IMR-90 (cell line): Measurements from ENCODE around the gene CAMK2G. TPM values are rescaled to one million over a fixed set of nuclear protein-coding genes. Genes with fewer than 3 reads are reported as not detected.

Experiments
- ATAC-seq: fragments of 200-7000 bp; cut with Tn5 transposase; 2 replicates; pipeline ENCODE4 v1.9.1; 2020; ENCODE audit warnings: low read depth, mild to moderate bottlenecking, moderate library complexity
- BruUV-seq: library from RNA; stranded (reverse); fragments of 400-500 nt; replicated peaks from 2 replicates; lab custom pipeline; 2021; lab: Mats Ljungman, UMichigan
- CTCF ChIA-PET: fragments of 300-600 bp; formaldehyde crosslinking; extraction: SDS; loops from one replicate; lab custom pipeline; 2021; ENCODE audit warnings: antibody characterized with exemption; lab: Yijun Ruan, JAX
- POLR2A ChIA-PET: fragments of 300-600 bp; sonication (Branson Sonifier 250); formaldehyde crosslinking; loops from one replicate; lab custom pipeline; 2022; ENCODE audit warnings: antibody characterized with exemption; ENCODE audit not compliant: unreplicated experiment; lab: Charles Lee
- DNase-seq: peaks from one replicate; pipeline ENCODE4 v3.0.0; 2013
- H2AFZ ChIP-seq: replicated peaks from 2 replicates; pipeline ENCODE3; 2013; ENCODE audit warnings: low read length, mild to moderate bottlenecking; ENCODE audit not compliant: poor library complexity
- H2AK5ac ChIP-seq: 2 replicates; pipeline ENCODE4 v1.6.1; 2013; ENCODE audit warnings: low read depth, low read length, inconsistent platforms
- H2AK9ac ChIP-seq: replicated peaks from 2 replicates; pipeline ENCODE3; 2013; ENCODE audit warnings: mild to moderate bottlenecking, low read depth, low read length, moderate library complexity; ENCODE audit not compliant: poor library complexity
- H2BK120ac ChIP-seq: 2 replicates; pipeline ENCODE4 v1.6.1; 2013; ENCODE audit warnings: low read depth, low read length, inconsistent platforms
- H2BK15ac ChIP-seq: 3 replicates; pipeline ENCODE4 v1.6.1; 2013; ENCODE audit warnings: low read depth, low read length, inconsistent platforms
- H2BK20ac ChIP-seq: 2 replicates; pipeline ENCODE4 v1.6.1; 2013; ENCODE audit warnings: low read depth, mild to moderate bottlenecking, inconsistent platforms, low read length, moderate library complexity
- H2BK5ac ChIP-seq: 2 replicates; pipeline ENCODE4 v1.6.1; 2013; ENCODE audit warnings: mild to moderate bottlenecking, low read depth, low read length, inconsistent platforms; ENCODE audit not compliant: poor library complexity, severe bottlenecking
- H3K14ac ChIP-seq: replicated peaks from 2 replicates; pipeline ENCODE4 v1.6.1; 2013; ENCODE audit warnings: low read depth, low read length, inconsistent platforms
- H3K18ac ChIP-seq: 2 replicates; pipeline ENCODE4 v1.6.1; 2013; ENCODE audit warnings: low read depth, low read length, control low read depth
- H3K23ac ChIP-seq: 2 replicates; pipeline ENCODE4 v1.6.1; 2013; ENCODE audit warnings: low read depth, low read length, inconsistent platforms
- H3K27ac ChIP-seq: 2 replicates; pipeline ENCODE4 v1.5.1; 2013; ENCODE audit warnings: mild to moderate bottlenecking, control low read depth, low read length; ENCODE audit not compliant: insufficient read depth
- H3K27me3 ChIP-seq: 2 replicates; pipeline ENCODE4 v1.6.1; 2013; ENCODE audit warnings: low read length; ENCODE audit not compliant: control insufficient read depth, insufficient read depth
- H3K36me3 ChIP-seq: 2 replicates; pipeline ENCODE4 v1.6.1; 2013; ENCODE audit warnings: low read length, mixed read lengths; ENCODE audit not compliant: control insufficient read depth, insufficient read depth
- H3K4ac ChIP-seq: 2 replicates; pipeline ENCODE4 v1.6.1; 2013; ENCODE audit warnings: low read depth, low read length, inconsistent platforms
- H3K4me1 ChIP-seq: 2 replicates; pipeline ENCODE4 v1.6.1; 2013; ENCODE audit warnings: low read length, mixed read lengths; ENCODE audit not compliant: control insufficient read depth, insufficient read depth
- H3K4me2 ChIP-seq: 2 replicates; pipeline ENCODE4 v1.6.1; 2013; ENCODE audit warnings: low read depth, mild to moderate bottlenecking, control low read depth, low read length, moderate library complexity
- H3K4me3 ChIP-seq: 2 replicates; pipeline ENCODE4 v1.5.1; 2013; ENCODE audit warnings: low read depth, mild to moderate bottlenecking, control low read depth, low read length, moderate library complexity; ENCODE audit not compliant: insufficient read depth
- H3K56ac ChIP-seq: 2 replicates; pipeline ENCODE4 v1.6.1; 2013; ENCODE audit warnings: low read length, inconsistent platforms; ENCODE audit not compliant: insufficient read depth; ENCODE audit errors: extremely low read depth
- H3K79me1 ChIP-seq, 2 experiments: 2 replicates each; pipeline ENCODE4 v1.6.1; 2013; ENCODE audit warnings: low read length in 2 of 2, inconsistent platforms in 1 of 2, low read depth in 1 of 2
- H3K9ac ChIP-seq: 2 replicates; pipeline ENCODE4 v1.6.1; 2013; ENCODE audit warnings: low read depth, low read length, control low read depth
- H3K9me1 ChIP-seq: 2 replicates; pipeline ENCODE4 v1.6.1; 2013; ENCODE audit warnings: low read length, inconsistent platforms; ENCODE audit not compliant: insufficient read depth
- H3K9me3 ChIP-seq: 2 replicates; pipeline ENCODE4 v1.6.1; 2013; ENCODE audit warnings: low read length; ENCODE audit not compliant: control insufficient read depth, insufficient read depth
- H4K20me1 ChIP-seq: 2 replicates; pipeline ENCODE4 v1.6.1; 2013; ENCODE audit warnings: low read length, inconsistent platforms; ENCODE audit not compliant: insufficient read depth
- H4K5ac ChIP-seq: 2 replicates; pipeline ENCODE4 v1.6.1; 2013; ENCODE audit warnings: mild to moderate bottlenecking, low read depth, low read length, control low read depth
- H4K8ac ChIP-seq, 2 experiments: 2 replicates each; pipeline ENCODE4 v1.6.1; 2013; ENCODE audit warnings: low read depth in 2 of 2, low read length in 2 of 2, control low read depth in 1 of 2, inconsistent platforms in 1 of 2
- H4K91ac ChIP-seq: 2 replicates; pipeline ENCODE4 v1.6.1; 2013; ENCODE audit warnings: low read depth, low read length, inconsistent platforms; ENCODE audit not compliant: insufficient read depth
- BHLHE40 ChIP-seq: fragments of 150-350 bp; IDR thresholded peaks from 2 replicates; pipeline ENCODE4 v1.6.1; 2016; ENCODE audit warnings: mild to moderate bottlenecking, low read depth, low read length
- CEBPB ChIP-seq: IDR thresholded peaks from 2 replicates; pipeline ENCODE4 v1.6.1; 2012; ENCODE audit warnings: low read depth, low read length, improper control_type of control experiment
- CHD1 ChIP-seq: IDR thresholded peaks from 2 replicates; pipeline ENCODE4 v1.6.1; 2012; ENCODE audit warnings: low read depth, low read length, improper control_type of control experiment
- CTCF ChIP-seq: conservative IDR thresholded peaks from 2 replicates; pipeline ENCODE4 v1.5.1; 2012; ENCODE audit warnings: mild to moderate bottlenecking, low read depth, low read length, improper control_type of control experiment
- ELK1 ChIP-seq: fragments of 150-350 bp; IDR thresholded peaks from 2 replicates; pipeline ENCODE4 v1.6.1; 2016; ENCODE audit warnings: low read depth, mild to moderate bottlenecking, low read length, moderate library complexity, borderline replicate concordance
- FOS ChIP-seq: fragments of 150-350 bp; IDR thresholded peaks from 2 replicates; pipeline ENCODE4 v1.6.1; 2016; ENCODE audit warnings: low read depth, low read length
- MAFK ChIP-seq: IDR thresholded peaks from 2 replicates; pipeline ENCODE4 v1.6.1; 2012; ENCODE audit warnings: low read depth, low read length, improper control_type of control experiment
- MAZ ChIP-seq: IDR thresholded peaks from 2 replicates; pipeline ENCODE4 v1.6.1; 2012; ENCODE audit warnings: low read depth, mild to moderate bottlenecking, low read length, improper control_type of control experiment, moderate library complexity, borderline replicate concordance
- MXI1 ChIP-seq: IDR thresholded peaks from 2 replicates; pipeline ENCODE4 v1.6.1; 2012; ENCODE audit warnings: low read depth, mild to moderate bottlenecking, low read length, moderate library complexity, borderline replicate concordance
- NFE2L2 ChIP-seq: fragments of 150-350 bp; IDR thresholded peaks from 2 replicates; pipeline ENCODE4 v1.6.1; 2016; ENCODE audit warnings: low read depth, mild to moderate bottlenecking, low read length
- POLR2A ChIP-seq: IDR thresholded peaks from 2 replicates; pipeline ENCODE4 v1.6.1; 2012; ENCODE audit warnings: mild to moderate bottlenecking, low read depth, low read length
- RAD21 ChIP-seq: IDR thresholded peaks from 2 replicates; pipeline ENCODE4 v1.6.1; 2012; ENCODE audit warnings: low read length, improper control_type of control experiment
- RCOR1 ChIP-seq: IDR thresholded peaks from 2 replicates; pipeline ENCODE4 v1.6.1; 2012; ENCODE audit warnings: mild to moderate bottlenecking, low read length, improper control_type of control experiment; ENCODE audit not compliant: insufficient replicate concordance
- RFX5 ChIP-seq: IDR thresholded peaks from 2 replicates; pipeline ENCODE4 v1.8.0; 2012; ENCODE audit warnings: low read depth, mild to moderate bottlenecking, low read length, moderate library complexity
- SMC3 ChIP-seq: fragments of 150-350 bp; IDR thresholded peaks from 2 replicates; pipeline ENCODE4 v1.6.1; 2016; ENCODE audit warnings: low read depth, mild to moderate bottlenecking, antibody characterized with exemption, low read length, moderate library complexity
- USF2 ChIP-seq: fragments of 150-350 bp; IDR thresholded peaks from 2 replicates; pipeline ENCODE4 v1.6.1; 2017; ENCODE audit warnings: mild to moderate bottlenecking, antibody characterized with exemption, low read length, low read depth
- WGBS, 2 experiments: methylation state at CpG; one replicate each; pipeline versions ENCODE4 v1.1.5 to v1.1.7; 2013; ENCODE audit warnings: missing lambda C conversion rate in 2 of 2; ENCODE audit not compliant: insufficient read length in 1 of 2; ENCODE audit errors: extremely low coverage in 2 of 2; 5-methylcytosine and 5-hydroxymethylcytosine counted together
- dilution Hi-C: fragments of 300-500 bp; cut with HindIII; formaldehyde crosslinking; loops from one replicate; pipeline ENCODE4 v1.14.3; 2018; ENCODE audit warnings: low sequenced_read_pairs; ENCODE audit not compliant: unreplicated experiment
- in situ Hi-C: fragments of 300-500 bp; cut with MboI; formaldehyde crosslinking; loops from 3 replicates; pipeline ENCODE4 v1.14.3; 2019; ENCODE audit warnings: low sequenced_read_pairs, inconsistent platforms, mixed read lengths
- intact Hi-C: fragments of 100-400 bp; cut with micrococcal nuclease; formaldehyde crosslinking; loops from 2 replicates; pipeline ENCODE4 v1.10.0; 2022
- polyA plus RNA-seq, 3 experiments: library from polyadenylated mRNA; depleted of rRNA; stranded (reverse); fragments of >200 nt; gene quantifications; 2 replicates each; pipeline ENCODE4 v1.2.3, GENCODE V29; 2012; ENCODE audit warnings: low replicate concordance in 1 of 3
- total RNA-seq: library from RNA; depleted of rRNA; stranded (reverse); fragments of >200 nt; gene quantifications from 2 replicates; pipeline ENCODE4 v1.2.3, GENCODE V29; 2012

Gene CAMK2G
- total and polyA plus RNA-seq, 2 of the 4 experiments (the other 2 are of a cell fraction) = 20.4 to 25.4 TPM

- H2AK5ac ChIP-seq = no peak overlapping the region
- H2BK5ac ChIP-seq = no peak overlapping the region
- H3K79me1 ChIP-seq = peaks cover 14 to 38% of the 10 kb centered on the region in 2 experiments; a peak in 3 of 4 replicates
- no peak for ATAC-seq
- H3K9me3 ChIP-seq = no peaks in the 10 kb centered on the region
- CTCF ChIA-PET = no interaction called here
- no peak overlapping the region for H3K56ac ChIP-seq
- no peaks in the 10 kb centered on the region for H4K20me1 ChIP-seq
- no peak overlapping the region for H3K4me3 ChIP-seq
- intact Hi-C loops = no loop called here
- in situ Hi-C loops = no loop called here
- POLR2A ChIA-PET = no interaction called here
- BruUV-seq = no TSS peak
- peaks cover 18% of the 10 kb centered on the region for H3K9me1 ChIP-seq
- dilution Hi-C loops = no loop called here
- H2AFZ ChIP-seq = no peak overlapping the region
- H3K9ac ChIP-seq = no peak overlapping the region
- H2AK9ac ChIP-seq = no peak overlapping the region
- H3K18ac ChIP-seq = no peak overlapping the region
- no peak overlapping the region for H2BK120ac ChIP-seq
- TF ChIP-seq CHD1 = no peak
- no peak for TF ChIP-seq SMC3
- TF ChIP-seq ELK1 = no peak
- TF ChIP-seq BHLHE40 = no peak
- TF ChIP-seq MXI1 = no peak
- TF ChIP-seq RFX5 = no peak
- no peak for TF ChIP-seq FOS
- TF ChIP-seq RAD21 = no peak
- TF ChIP-seq MAFK = no peak
- no peak for TF ChIP-seq NFE2L2
- no peak for TF ChIP-seq MAZ
- no peak for TF ChIP-seq CTCF
- TF ChIP-seq POLR2A = no peak
- no peak for TF ChIP-seq RCOR1
- TF ChIP-seq USF2 = no peak
- TF ChIP-seq CEBPB = no peak
- H3K4me1 ChIP-seq = peaks cover 12% of the 10 kb centered on the region
- H3K36me3 ChIP-seq = peaks cover 31% of the 10 kb centered on the region
- H3K27me3 ChIP-seq = no peaks in the 10 kb centered on the region
- WGBS, 2 experiments = 98% methylated on average over 4 of the region's 4 CpGs; no CpG with 5 or more reads in 1 of the 2 experiments
- H3K27ac ChIP-seq = no peak overlapping the region
- no peak overlapping the region for H4K91ac ChIP-seq
- no peak overlapping the region for H3K23ac ChIP-seq
- H2BK20ac ChIP-seq = no peak overlapping the region
- DNase-seq = no peak
- no peak overlapping the region for H4K8ac ChIP-seq
- no peak overlapping the region for H3K4ac ChIP-seq
- no peak overlapping the region for H2BK15ac ChIP-seq
- no peak overlapping the region for H3K4me2 ChIP-seq
- H4K5ac ChIP-seq = no peak overlapping the region
- no peak overlapping the region for H3K14ac ChIP-seq
These were observed 61.7 kb downstream of the CAMK2G start for GRCh38 chr10:73812657-73813056.
